GM23338 (cell line): ENCODE measurements around the gene PPP5C. TPM values are rescaled to one million over a fixed set of nuclear protein-coding genes. Genes with fewer than 3 reads are reported as not detected.

Experiments used
- ATAC-seq: fragments of 200-7000 bp; cut with Tn5 transposase; 3 replicates; pipeline ENCODE4 v1.9.1; 2020
- DNase-seq: peaks from one replicate; pipeline ENCODE4 v3.0.0-alpha.2; 2015; ENCODE audit warnings: low spot score
- H2AFZ ChIP-seq: fragments of 200-600 bp; sonication (generic); 2 replicates; pipeline ENCODE4 v1.8.0; 2016; ENCODE audit warnings: antibody characterized with exemption, mild to moderate bottlenecking, moderate library complexity
- H3F3A ChIP-seq: fragments of 200-600 bp; sonication (generic); replicated peaks from 2 replicates; pipeline ENCODE4 v1.8.0; 2017; ENCODE audit warnings: antibody characterized with exemption, mixed run types, low read depth
- H3K27ac ChIP-seq: fragments of 200-600 bp; sonication (generic); 2 replicates; pipeline ENCODE4 v1.6.1; 2016; ENCODE audit warnings: low read depth
- H3K27me3 ChIP-seq: fragments of 200-600 bp; sonication (generic); 2 replicates; pipeline ENCODE4 v1.8.0; 2016; ENCODE audit warnings: mild to moderate bottlenecking, mixed run types, moderate library complexity; ENCODE audit not compliant: insufficient read depth
- H3K36me3 ChIP-seq: fragments of 200-600 bp; sonication (generic); 2 replicates; pipeline ENCODE4 v1.8.0; 2016; ENCODE audit warnings: mild to moderate bottlenecking; ENCODE audit not compliant: insufficient read depth
- H3K4me1 ChIP-seq: fragments of 200-600 bp; sonication (generic); 2 replicates; pipeline ENCODE4 v1.8.0; 2016; ENCODE audit warnings: mild to moderate bottlenecking, moderate library complexity; ENCODE audit not compliant: insufficient read depth
- H3K4me2 ChIP-seq: fragments of 200-600 bp; sonication (generic); 2 replicates; pipeline ENCODE4 v1.7.1; 2017; ENCODE audit warnings: mixed run types
- H3K4me3 ChIP-seq: fragments of 200-600 bp; sonication (generic); 2 replicates; pipeline ENCODE4 v1.6.1; 2016; ENCODE audit warnings: mixed run types
- H3K79me2 ChIP-seq: fragments of 200-600 bp; sonication (generic); replicated peaks from 2 replicates; pipeline ENCODE4 v1.8.0; 2017; ENCODE audit warnings: mild to moderate bottlenecking; ENCODE audit not compliant: insufficient read depth
- H3K9me2 ChIP-seq: fragments of 200-600 bp; sonication (generic); 2 replicates; pipeline ENCODE4 v1.8.0; 2017; ENCODE audit not compliant: insufficient read depth
- H4K20me1 ChIP-seq: fragments of 200-600 bp; sonication (generic); replicated peaks from 2 replicates; pipeline ENCODE4 v1.8.0; 2017; ENCODE audit warnings: mild to moderate bottlenecking; ENCODE audit not compliant: insufficient read depth
- H3K27ac Mint-ChIP-seq: 2 replicates; pipeline ENCODE4 v1.8.0; 2020; ENCODE audit warnings: inconsistent platforms, mild to moderate bottlenecking, moderate library complexity, mixed read lengths
- H3K27me3 Mint-ChIP-seq: 3 replicates; pipeline ENCODE4 v1.8.0; 2022; ENCODE audit warnings: low read depth, mild to moderate bottlenecking, moderate library complexity, mixed read lengths, inconsistent platforms; ENCODE audit not compliant: insufficient read depth, poor library complexity
- H3K36me3 Mint-ChIP-seq: 3 replicates; pipeline ENCODE4 v1.8.0; 2021; ENCODE audit warnings: low read depth, mild to moderate bottlenecking, inconsistent platforms, moderate library complexity, mixed read lengths
- H3K4me1 Mint-ChIP-seq: 3 replicates; pipeline ENCODE4 v1.8.0; 2020; ENCODE audit warnings: mild to moderate bottlenecking, inconsistent platforms, mixed read lengths
- H3K4me3 Mint-ChIP-seq: 3 replicates; pipeline ENCODE4 v1.8.0; 2021; ENCODE audit warnings: moderate library complexity, mild to moderate bottlenecking, inconsistent platforms, mixed read lengths
- H3K9me3 Mint-ChIP-seq: 3 replicates; pipeline ENCODE4 v1.8.0; 2020; ENCODE audit warnings: moderate library complexity, mild to moderate bottlenecking, inconsistent platforms, mixed read lengths
- CREB1 ChIP-seq: fragments of 250-450 bp; sonication (Bioruptor Pico); IDR thresholded peaks from 2 replicates; pipeline ENCODE4 v1.5.0; 2020; ENCODE audit warnings: low read depth, mild to moderate bottlenecking, moderate library complexity
- EZH2phosphoT487 ChIP-seq: fragments of 200-600 bp; sonication (generic); IDR thresholded peaks from one replicate; pipeline ENCODE4 v1.8.1; 2018; ENCODE audit warnings: antibody characterized with exemption; ENCODE audit not compliant: unreplicated experiment
- JUNB ChIP-seq: IDR thresholded peaks from one replicate; pipeline ENCODE4 v1.6.1; 2016; ENCODE audit warnings: antibody characterized with exemption; ENCODE audit not compliant: unreplicated experiment
- POLR2AphosphoS5 ChIP-seq: IDR thresholded peaks from 2 replicates; pipeline ENCODE4 v1.6.1; 2016; ENCODE audit warnings: antibody characterized with exemption, low read depth
- STAT1 ChIP-seq: IDR thresholded peaks from one replicate; pipeline ENCODE4 v1.6.1; 2016; ENCODE audit warnings: antibody characterized with exemption; ENCODE audit not compliant: unreplicated experiment
- ZNF114 ChIP-seq: fragments of 250-450 bp; sonication (Bioruptor Pico); IDR thresholded peaks from 2 replicates; pipeline ENCODE4 v1.5.0; 2020; ENCODE audit warnings: mild to moderate bottlenecking, moderate library complexity
- ZNF331 ChIP-seq: fragments of 250-450 bp; sonication (Bioruptor Pico); IDR thresholded peaks from 2 replicates; pipeline ENCODE4 v1.5.0; 2020; ENCODE audit warnings: low read depth, mild to moderate bottlenecking, moderate library complexity
- ZNF462 ChIP-seq: fragments of 250-450 bp; sonication (Bioruptor Pico); IDR thresholded peaks from 2 replicates; pipeline ENCODE4 v1.5.0; 2020; ENCODE audit warnings: mild to moderate bottlenecking, moderate library complexity
- polyA plus RNA-seq: library from polyadenylated mRNA; unstranded; fragments of >200 nt; fragmentation: Nextera tagmentation; extraction: Ambion mirVana; gene quantifications from 2 replicates; pipeline ENCODE4 v1.2.1, GENCODE V29; 2016
- total RNA-seq: library from RNA; depleted of rRNA; stranded (reverse); fragments of >200 nt; shearing (Covaris generic); gene quantifications from 2 replicates; pipeline ENCODE4 v1.2.3, GENCODE V29; 2014
- TF ChIP-seq, protein P1 (sequence below): IDR thresholded peaks from one replicate; pipeline ENCODE4 v1.6.1; 2018; ENCODE audit warnings: antibody characterized with exemption; ENCODE audit not compliant: unreplicated experiment

The PPP5C gene
- total and polyA plus RNA-seq, 2 experiments from 2014 or later: 51.6 to 123 TPM

- TF ChIP-seq ZNF331: no peak
- no peak for TF ChIP-seq ZNF114
- no peak for TF ChIP-seq JUNB
- no peak for TF ChIP-seq CREB1 (CRISPR knock-in tag)
These were observed 35.0 kb downstream of the PPP5C start (continued) for GRCh38 chr19:46381756-46382345.

- Mint-ChIP-seq H3K36me3 (peaks cover 79% of the 10 kb centered on the region), H3K4me1 (no peaks in the 10 kb centered on the region), H3K27ac (no peak overlapping the region), H3K4me3 (no peak overlapping the region), H3K27me3 (peaks cover 6% of the 10 kb centered on the region), H3K9me3 (no peaks in the 10 kb centered on the region)
- H3K9me2 ChIP-seq: no peaks in the 10 kb centered on the region
- no peak overlapping the region for H3K4me3 ChIP-seq
- H3K27me3 ChIP-seq: no peaks in the 10 kb centered on the region
- peaks cover 5% of the 10 kb centered on the region for H3K36me3 ChIP-seq
- no peak for ATAC-seq
- H3K4me1 ChIP-seq: no peaks in the 10 kb centered on the region
- DNase-seq: no peak
- H3K4me2 ChIP-seq: no peak overlapping the region
- TF ChIP-seq, protein P1, sequence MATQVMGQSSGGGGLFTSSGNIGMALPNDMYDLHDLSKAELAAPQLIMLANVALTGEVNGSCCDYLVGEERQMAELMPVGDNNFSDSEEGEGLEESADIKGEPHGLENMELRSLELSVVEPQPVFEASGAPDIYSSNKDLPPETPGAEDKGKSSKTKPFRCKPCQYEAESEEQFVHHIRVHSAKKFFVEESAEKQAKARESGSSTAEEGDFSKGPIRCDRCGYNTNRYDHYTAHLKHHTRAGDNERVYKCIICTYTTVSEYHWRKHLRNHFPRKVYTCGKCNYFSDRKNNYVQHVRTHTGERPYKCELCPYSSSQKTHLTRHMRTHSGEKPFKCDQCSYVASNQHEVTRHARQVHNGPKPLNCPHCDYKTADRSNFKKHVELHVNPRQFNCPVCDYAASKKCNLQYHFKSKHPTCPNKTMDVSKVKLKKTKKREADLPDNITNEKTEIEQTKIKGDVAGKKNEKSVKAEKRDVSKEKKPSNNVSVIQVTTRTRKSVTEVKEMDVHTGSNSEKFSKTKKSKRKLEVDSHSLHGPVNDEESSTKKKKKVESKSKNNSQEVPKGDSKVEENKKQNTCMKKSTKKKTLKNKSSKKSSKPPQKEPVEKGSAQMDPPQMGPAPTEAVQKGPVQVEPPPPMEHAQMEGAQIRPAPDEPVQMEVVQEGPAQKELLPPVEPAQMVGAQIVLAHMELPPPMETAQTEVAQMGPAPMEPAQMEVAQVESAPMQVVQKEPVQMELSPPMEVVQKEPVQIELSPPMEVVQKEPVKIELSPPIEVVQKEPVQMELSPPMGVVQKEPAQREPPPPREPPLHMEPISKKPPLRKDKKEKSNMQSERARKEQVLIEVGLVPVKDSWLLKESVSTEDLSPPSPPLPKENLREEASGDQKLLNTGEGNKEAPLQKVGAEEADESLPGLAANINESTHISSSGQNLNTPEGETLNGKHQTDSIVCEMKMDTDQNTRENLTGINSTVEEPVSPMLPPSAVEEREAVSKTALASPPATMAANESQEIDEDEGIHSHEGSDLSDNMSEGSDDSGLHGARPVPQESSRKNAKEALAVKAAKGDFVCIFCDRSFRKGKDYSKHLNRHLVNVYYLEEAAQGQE: no peak
- H3K79me2 ChIP-seq: peaks cover 25% of the 10 kb centered on the region
- no peaks in the 10 kb centered on the region for H3F3A ChIP-seq
- no peak overlapping the region for H3K27ac ChIP-seq
- H2AFZ ChIP-seq: no peak overlapping the region
- peaks cover 20% of the 10 kb centered on the region for H4K20me1 ChIP-seq
These were observed 36.4 kb downstream of the PPP5C start for GRCh38 chr19:46383171-46383815.

- DNase-seq: no peak
- H3K4me1 Mint-ChIP-seq: no peaks in the 10 kb centered on the region
- TF ChIP-seq STAT1: no peak
- TF ChIP-seq ZNF114: no peak
- TF ChIP-seq POLR2AphosphoS5: no peak
- no peak for TF ChIP-seq ZNF462 (CRISPR knock-in tag)
- TF ChIP-seq EZH2phosphoT487: no peak
These were observed 37.0 kb downstream of the PPP5C start for GRCh38 chr19:46383846-46384245.

More at GRCh38 chr19:46383846-46384245, 37.0 kb downstream of the PPP5C start:
- Histone ChIP-seq H3K4me3 (no peak overlapping the region), H3F3A (no peaks in the 10 kb centered on the region), H3K4me2 (no peak overlapping the region), H3K27me3 (no peaks in the 10 kb centered on the region), H4K20me1 (peaks cover 20% of the 10 kb centered on the region), H3K36me3 (peaks cover 5% of the 10 kb centered on the region), H3K9me2 (no peaks in the 10 kb centered on the region), H2AFZ (no peak overlapping the region), H3K79me2 (peaks cover 24% of the 10 kb centered on the region), H3K27ac (no peak overlapping the region), H3K4me1 (no peaks in the 10 kb centered on the region)
- H3K9me3 Mint-ChIP-seq: no peaks in the 10 kb centered on the region
- peaks cover 79% of the 10 kb centered on the region for H3K36me3 Mint-ChIP-seq
- no peak overlapping the region for H3K4me3 Mint-ChIP-seq
- no peak for ATAC-seq
- peaks cover 6% of the 10 kb centered on the region for H3K27me3 Mint-ChIP-seq
- no peak overlapping the region for H3K27ac Mint-ChIP-seq
